Thyroid gland (tissue), 4 donors: ENCODE results near the gene RNF113B.

ENCODE experiments used
- CTCF ChIP-seq, 6 experiments: fragments of 200-600 bp in 3 of 6; fragments of 450-650 bp in 3 of 6; sonication (generic) in 3 of 6; IDR thresholded peaks; one replicate each; pipeline ENCODE4 v1.5.1; 2016 to 2019; ENCODE audit warnings: antibody characterized with exemption in 6 of 6, mild to moderate bottlenecking in 2 of 6, inconsistent platforms in 1 of 6, moderate library complexity in 1 of 6
- POLR2A ChIP-seq, 2 donors: fragments of 450-650 bp; IDR thresholded peaks; one replicate each; pipeline ENCODE4 v1.6.1; 2017; ENCODE audit warnings: antibody characterized with exemption in 2 of 2, mild to moderate bottlenecking in 2 of 2, moderate library complexity in 1 of 2

- TF ChIP-seq CTCF (IDR thresholded peaks at IDR 0.05) (no peak), POLR2A (IDR thresholded peaks at IDR 0.05) (no peak)
Measured at GRCh38 chr13:98141091-98141490, 36.0 kb downstream of the RNF113B start.
